ENCODE measurements around the gene PUM1. TPM values are rescaled to one million over a fixed set of nuclear protein-coding genes. Genes with fewer than 3 reads are reported as not detected.

PUM1 gene
- total RNA-seq, 2 experiments from 2014 or later = 99.3 to 102 TPM

Other genes starting within 250 kb of the PUM1 start
- under 1 TPM; 0.10 to 0.12 TPM for gene SDC3, start 157.0 kb downstream of the PUM1 start, total RNA-seq
- under 1 TPM; 0.27 to 0.42 TPM for gene NKAIN1, start 174.2 kb upstream of the PUM1 start, total RNA-seq
- 100 to 1,000 TPM in 1 of 2 experiments, 10 to 100 TPM in 1; 90.3 to 106 TPM for gene SNRNP40, start 231.1 kb upstream of the PUM1 start, total RNA-seq
- gene ZCCHC17, start 231.3 kb upstream of the PUM1 start, total RNA-seq = 10 to 100 TPM; 23.0 to 23.1 TPM

Data from activated CD4-positive, alpha-beta T cell treated with anti-CD3 and anti-CD28 coated beads, Interleukin-2, amount 10 ng/mL, durations not matched to agents 7 days and 5 days (primary cell).